ENCODE measurements around the gene SLC25A47. TPM values are rescaled to one million over a fixed set of nuclear protein-coding genes. Genes with fewer than 3 reads are reported as not detected.

The SLC25A47 gene
- polyA plus RNA-seq, 1 donor = 0.37 TPM

Other genes starting within 250 kb of the SLC25A47 start
- 21.6 TPM for gene DEGS2, start 163.7 kb upstream of the SLC25A47 start, polyA plus RNA-seq
- 74.3 TPM for gene YY1, start 84.2 kb upstream of the SLC25A47 start, polyA plus RNA-seq
- gene SLC25A29, start 16.9 kb upstream of the SLC25A47 start, polyA plus RNA-seq = 37.5 TPM
- 8.4 TPM for gene WDR25, start 53.1 kb downstream of the SLC25A47 start, polyA plus RNA-seq

Measured in large intestine (tissue), 1 donor.